Coronary artery (tissue), 2 donors: Measurements from ENCODE around the gene WBP2NL.

Source experiments
- DNase-seq: peaks from one replicate; pipeline ENCODE4 v3.0.0-alpha.2; 2017; ENCODE audit warnings: low spot score
- H3K27ac ChIP-seq, 2 donors: fragments of 200-600 bp; sonication (generic); one replicate each; pipeline ENCODE4 v1.5.1; 2016 to 2019
- H3K4me3 ChIP-seq: fragments of 200-600 bp; sonication (generic); 2 replicates; pipeline ENCODE4 v1.5.1; 2016; ENCODE audit warnings: mild to moderate bottlenecking, moderate library complexity
- CTCF ChIP-seq: fragments of 200-600 bp; sonication (generic); IDR thresholded peaks from one replicate; pipeline ENCODE4 v1.5.1; 2019; ENCODE audit warnings: antibody characterized with exemption

WBP2NL gene

GRCh38 chr22:42026705-42027104, 28.1 kb downstream of the WBP2NL start:
- TF ChIP-seq CTCF = no peak

GRCh38 chr22:42033263-42034181, 34.9 kb downstream of the WBP2NL start:
- H3K4me3 ChIP-seq = no peak overlapping the region
- no peak for DNase-seq
- TF ChIP-seq CTCF = no peak
- no peak overlapping the region for H3K27ac ChIP-seq

More at GRCh38 chr22:42026705-42027104, 28.1 kb downstream of the WBP2NL start:
- Histone ChIP-seq H3K27ac (no peak overlapping the region), H3K4me3 (no peak overlapping the region)
- DNase-seq = no peak

GRCh38 chr22:42035256-42035655, 36.7 kb downstream of the WBP2NL start:
- Histone ChIP-seq H3K27ac (no peak overlapping the region), H3K4me3 (no peak overlapping the region)
- DNase-seq = no peak
- no peak for TF ChIP-seq CTCF

GRCh38 chr22:42039271-42039670, 40.7 kb downstream of the WBP2NL start:
- no peak for TF ChIP-seq CTCF

GRCh38 chr22:42041784-42042183, 43.2 kb downstream of the WBP2NL start:
- TF ChIP-seq CTCF = no peak
- Histone ChIP-seq H3K27ac (no peak overlapping the region), H3K4me3 (no peak overlapping the region)
- no peak for DNase-seq

More at GRCh38 chr22:42039271-42039670, 40.7 kb downstream of the WBP2NL start:
- DNase-seq = no peak
- Histone ChIP-seq H3K27ac (no peak overlapping the region), H3K4me3 (no peak overlapping the region)

- Histone ChIP-seq H3K4me3 (no peak overlapping the region), H3K27ac (no peak overlapping the region)
- DNase-seq = no peak
- TF ChIP-seq CTCF = no peak
Observed at GRCh38 chr22:42050641-42051180, 52.1 kb downstream of the WBP2NL start.

- Histone ChIP-seq H3K4me3 (no peak overlapping the region), H3K27ac (no peak overlapping the region)
- no peak for DNase-seq
- TF ChIP-seq CTCF = no peak
Observed at GRCh38 chr22:42052765-42053164, 54.2 kb downstream of the WBP2NL start.
